ENCODE measurements around the gene ACLY. TPM values are rescaled to one million over a fixed set of nuclear protein-coding genes. Genes with fewer than 3 reads are reported as not detected.
"Not testable (repeated sequence)": the region's sequence is repeated elsewhere in the genome, so short reads cannot be mapped to it uniquely, and the experiment has no call there.

Gene ACLY
- total RNA-seq, 2 experiments from 2014 or later = 186 to 220 TPM

DNA sequence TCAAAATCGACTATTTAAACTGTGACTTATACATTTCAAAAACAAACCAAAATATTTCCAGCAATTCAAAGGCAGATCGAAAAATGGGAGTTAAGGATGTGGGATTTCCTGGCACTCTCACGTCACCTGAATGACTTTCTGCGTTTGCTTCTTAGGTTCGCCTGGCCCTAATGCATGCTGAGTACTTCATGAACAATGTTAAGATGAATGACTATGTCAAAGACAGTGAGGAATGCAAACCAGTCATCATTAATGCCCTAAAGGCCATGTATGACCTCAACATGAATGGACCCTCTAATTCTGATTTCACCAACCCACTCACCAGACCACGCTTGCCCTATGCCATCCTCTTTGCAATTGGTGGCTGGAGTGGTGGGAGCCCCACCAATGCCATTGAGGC, 73.8 kb downstream of the ACLY start:
- Mint-ChIP-seq H3K36me3 (peaks cover 2% of the 10 kb centered on the region), H3K9me3 (ENCODE audit: low read depth) (no peaks in the 10 kb centered on the region), H3K4me1 (no peaks in the 10 kb centered on the region), H3K27me3 (no peaks in the 10 kb centered on the region), H3K4me3 (no peak overlapping the region), H3K27ac (no peak overlapping the region)
- ATAC-seq (no peak), DNase-seq (no peak)
- CTCF ChIA-PET = no interaction called here

DNA sequence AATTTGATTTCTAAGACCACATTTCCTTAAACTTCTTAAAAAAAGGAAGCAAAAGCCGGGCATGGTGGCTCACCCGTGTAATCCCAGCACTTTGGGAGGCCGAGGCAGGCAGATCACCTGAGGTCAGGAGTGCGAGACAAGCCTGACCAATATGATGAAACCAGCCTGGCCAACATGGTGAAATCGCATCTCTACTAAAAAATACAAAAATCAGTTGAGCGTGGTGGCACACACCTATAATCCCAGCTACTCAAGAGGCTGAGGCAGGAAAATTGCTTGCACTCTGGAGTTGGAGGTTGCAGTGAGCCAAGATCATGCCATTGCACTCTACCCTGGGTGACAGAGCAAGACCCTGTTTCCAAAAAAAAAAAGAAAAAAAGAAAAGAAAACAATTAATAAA, 78.0 kb downstream of the ACLY start:
- not testable (repeated sequence) for DNase-seq; H3K27me3 Mint-ChIP-seq; H3K9me3 Mint-ChIP-seq (ENCODE audit: low read depth); H3K27ac Mint-ChIP-seq; ATAC-seq; H3K4me1 Mint-ChIP-seq; H3K4me3 Mint-ChIP-seq; H3K36me3 Mint-ChIP-seq
- CTCF ChIA-PET = interaction anchor here (1.6 kb wide), 1 partner anchor 13 kb away, joined by 3 read pairs; no protein-coding TSS in a partner anchor

- H3K27ac Mint-ChIP-seq; H3K36me3 Mint-ChIP-seq; H3K9me3 Mint-ChIP-seq (ENCODE audit: low read depth); DNase-seq; H3K27me3 Mint-ChIP-seq; H3K4me3 Mint-ChIP-seq; ATAC-seq: not testable (repeated sequence)
- H3K4me1 Mint-ChIP-seq = peaks cover 15% of the 10 kb centered on the region
- CTCF ChIA-PET = interaction anchor here (1.1 kb wide), 1 partner anchor 17 kb away, joined by 3 read pairs; no protein-coding TSS in a partner anchor
Observed at GRCh38 chr17:41839448-41839847, 79.3 kb downstream of the ACLY start.

DNA sequence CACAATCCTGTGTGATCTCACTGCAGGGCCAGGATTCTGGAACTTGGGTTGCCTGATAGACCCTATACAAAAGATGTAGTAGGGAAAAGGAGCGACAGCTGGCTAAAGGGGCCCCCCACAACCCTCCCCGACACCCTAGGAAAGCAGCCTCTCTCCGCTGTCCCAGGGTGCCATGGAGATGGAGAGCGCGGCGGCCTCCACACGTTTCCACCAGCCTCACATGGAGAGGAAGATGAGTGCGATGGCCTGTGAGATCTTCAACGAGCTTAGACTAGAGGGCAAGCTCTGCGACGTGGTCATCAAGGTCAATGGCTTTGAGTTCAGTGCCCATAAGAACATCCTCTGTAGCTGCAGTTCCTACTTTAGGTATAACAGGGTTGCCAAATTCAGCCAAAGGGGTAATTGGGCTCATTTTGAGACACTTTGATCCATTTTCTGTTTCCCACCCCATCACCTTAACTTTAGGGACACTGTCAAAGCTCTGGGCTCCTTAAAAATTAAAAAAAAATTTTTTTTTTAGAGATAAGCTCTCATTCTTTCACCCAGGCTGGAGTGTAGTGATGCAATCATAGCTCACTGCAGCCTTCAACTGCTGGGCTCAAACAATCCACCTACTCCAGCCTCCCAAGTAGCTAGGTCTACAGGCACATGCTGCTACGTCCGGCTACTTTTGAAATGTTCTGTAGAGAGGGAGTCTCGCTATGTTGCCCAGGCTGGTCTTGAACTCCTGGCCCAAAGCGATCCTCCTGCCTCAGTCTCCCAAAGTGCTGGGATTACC, 80.8 kb downstream of the ACLY start, which contains the start of gene KLHL10:
KLHL10 (plus strand) TSS at position 65 of the 778 bp plus-strand sequence; CDS start at position 173, 108 bp downstream.
- CTCF ChIA-PET = interaction anchor here (0.9 to 1.7 kb wide), 4 partner anchors 27 to 189 kb away, joined by 3 to 4 read pairs (median 4); partner anchors contain the start of gene P3H4
- DNase-seq = no peak
- peaks cover 5% of the 10 kb centered on the region for H3K27me3 Mint-ChIP-seq
- no peaks in the 10 kb centered on the region for H3K36me3 Mint-ChIP-seq
- H3K4me3 Mint-ChIP-seq = peak within 1 kb of the TSS; percentile 77
- no peak within 1 kb of the TSS for H3K27ac Mint-ChIP-seq
- no peaks in the 10 kb centered on the region for H3K9me3 Mint-ChIP-seq (ENCODE audit: low read depth)
- peaks cover 15% of the 10 kb centered on the region for H3K4me1 Mint-ChIP-seq
- no peak for ATAC-seq

GRCh38 chr17:41836550-41837196, 82.1 kb downstream of the ACLY start:
- peak overlapping the region; percentile 64 for H3K27ac Mint-ChIP-seq
- H3K4me1 Mint-ChIP-seq = peaks cover 15% of the 10 kb centered on the region
- H3K36me3 Mint-ChIP-seq = peaks cover 5% of the 10 kb centered on the region
- H3K27me3 Mint-ChIP-seq = peaks cover 5% of the 10 kb centered on the region
- no peak for ATAC-seq
- H3K4me3 Mint-ChIP-seq = peak overlapping the region; percentile 77
- H3K9me3 Mint-ChIP-seq (ENCODE audit: low read depth) = no peaks in the 10 kb centered on the region
- CTCF ChIA-PET = interaction anchor here (0.9 kb wide), 1 partner anchor 93 kb away, joined by 3 read pairs; the partner anchor contains the start of gene ODAD4
- no peak for DNase-seq

DNA sequence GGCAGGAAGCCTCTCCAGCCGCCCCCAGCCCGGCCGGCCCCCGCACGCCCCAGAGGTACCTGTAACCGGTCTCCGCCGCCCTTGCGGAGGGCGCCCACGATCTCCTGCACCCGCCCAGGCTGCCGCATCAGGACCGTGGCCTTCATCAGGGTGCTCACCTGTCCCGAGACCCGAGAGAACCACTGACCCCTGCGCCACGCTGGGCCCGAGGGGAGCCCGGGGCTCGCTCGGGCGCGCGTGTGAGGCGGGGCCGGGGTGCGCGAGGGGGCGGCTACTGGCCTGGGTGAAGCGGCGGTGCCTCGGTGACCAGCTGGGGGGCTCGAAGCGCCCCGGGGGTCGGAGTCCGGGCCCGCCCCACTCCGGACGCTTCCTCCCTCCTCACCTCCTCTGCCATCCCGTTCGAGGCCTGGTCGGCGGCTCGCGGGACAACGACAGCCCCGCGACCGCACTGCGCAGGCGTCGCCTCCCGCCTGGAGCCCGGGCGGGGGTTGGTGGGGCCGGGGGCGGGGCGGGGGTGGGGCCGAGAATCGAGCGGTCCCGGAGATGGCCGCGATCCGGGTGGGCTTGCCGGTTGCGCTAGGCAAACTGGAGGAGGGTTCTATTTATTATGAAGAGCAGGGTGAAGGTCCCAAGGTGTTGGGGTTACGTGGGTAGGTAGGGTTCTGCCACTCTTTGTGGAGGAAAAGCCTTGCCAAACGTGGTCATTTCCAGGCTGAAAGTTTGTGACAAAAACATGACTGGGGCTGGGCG, 82.8 kb downstream of the ACLY start, which contains the start of gene NT5C3B:
NT5C3B (minus strand) TSS at position 433 of the 750 bp plus-strand sequence; CDS start at position 394, 39 bp downstream.
- ATAC-seq (peak; percentile 91), DNase-seq (peak; percentile 67)
- peaks cover 15% of the 10 kb centered on the region for H3K4me1 Mint-ChIP-seq
- H3K27ac Mint-ChIP-seq = peak within 1 kb of the TSS; percentile 64
- H3K27me3 Mint-ChIP-seq = peaks cover 5% of the 10 kb centered on the region
- peak within 1 kb of the TSS; percentile 77 for H3K4me3 Mint-ChIP-seq
- H3K9me3 Mint-ChIP-seq (ENCODE audit: low read depth) = no peaks in the 10 kb centered on the region
- peaks cover 9% of the 10 kb centered on the region for H3K36me3 Mint-ChIP-seq
- CTCF ChIA-PET = interaction anchor here (0.9 to 1.5 kb wide), 2 partner anchors 29 to 94 kb away, joined by 3 to 5 read pairs; partner anchors contain the start of genes KLHL11 and ODAD4

DNA sequence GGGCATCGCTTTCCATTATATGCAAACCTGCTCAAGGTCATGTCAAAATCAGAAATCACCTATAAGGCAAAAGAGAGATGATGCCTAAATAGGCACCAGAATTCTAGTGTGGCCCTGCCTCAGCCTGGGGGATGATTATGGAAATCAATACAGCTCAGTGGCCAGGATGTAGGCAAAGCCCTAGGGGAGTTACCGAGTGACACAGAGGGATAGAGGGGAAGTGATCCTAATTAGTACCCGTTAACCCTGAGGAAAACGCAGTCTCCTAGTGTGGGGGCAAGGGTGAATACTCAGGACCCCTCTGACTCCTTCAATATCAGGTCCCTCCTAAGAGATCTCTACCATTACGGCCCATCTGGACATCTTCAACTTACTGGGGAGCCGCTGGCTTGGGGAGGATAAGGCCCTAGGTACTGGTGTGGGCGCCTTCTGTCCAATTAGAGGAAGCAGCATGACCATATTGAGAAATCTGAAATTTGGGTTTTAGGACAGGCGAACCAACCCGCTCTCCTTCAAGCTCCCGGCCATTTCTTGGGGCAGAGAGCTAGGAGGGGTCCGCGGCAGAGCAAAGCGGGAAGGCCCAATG, 83.4 kb downstream of the ACLY start:
- CTCF ChIA-PET = interaction anchor here (0.8 to 1.5 kb wide), 5 partner anchors 23 to 139 kb away, joined by 3 to 5 read pairs (median 4); partner anchors contain the start of genes KLHL11 and P3H4
- peaks cover 15% of the 10 kb centered on the region for H3K4me1 Mint-ChIP-seq
- DNase-seq = no peak
- no peaks in the 10 kb centered on the region for H3K9me3 Mint-ChIP-seq (ENCODE audit: low read depth)
- peaks cover 14% of the 10 kb centered on the region for H3K36me3 Mint-ChIP-seq
- H3K27me3 Mint-ChIP-seq = peaks cover 5% of the 10 kb centered on the region
- H3K4me3 Mint-ChIP-seq = peak overlapping the region; percentile 77
- no peak for ATAC-seq
- H3K27ac Mint-ChIP-seq = no peak overlapping the region

DNA sequence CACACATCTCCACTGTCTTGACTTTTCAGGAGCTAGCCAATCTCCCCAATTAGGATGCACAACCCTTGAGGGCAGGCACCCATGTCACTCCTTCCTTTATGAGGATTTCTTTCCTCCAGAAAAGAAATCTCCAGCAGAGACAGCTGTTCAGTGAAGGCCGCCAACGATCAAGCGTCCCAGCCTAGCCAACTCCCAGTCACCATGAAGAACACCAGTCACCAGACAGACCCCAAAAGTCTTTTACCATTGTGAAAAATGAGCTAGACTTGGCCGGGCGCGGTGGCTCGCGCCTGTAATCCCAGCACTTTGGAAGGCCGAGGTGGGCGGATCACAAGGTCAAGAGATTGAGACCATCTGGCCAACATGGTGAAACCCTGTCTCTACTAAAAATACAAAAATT, 88.8 kb downstream of the ACLY start:
- H3K9me3 Mint-ChIP-seq (ENCODE audit: low read depth) = not testable (repeated sequence)

DNA sequence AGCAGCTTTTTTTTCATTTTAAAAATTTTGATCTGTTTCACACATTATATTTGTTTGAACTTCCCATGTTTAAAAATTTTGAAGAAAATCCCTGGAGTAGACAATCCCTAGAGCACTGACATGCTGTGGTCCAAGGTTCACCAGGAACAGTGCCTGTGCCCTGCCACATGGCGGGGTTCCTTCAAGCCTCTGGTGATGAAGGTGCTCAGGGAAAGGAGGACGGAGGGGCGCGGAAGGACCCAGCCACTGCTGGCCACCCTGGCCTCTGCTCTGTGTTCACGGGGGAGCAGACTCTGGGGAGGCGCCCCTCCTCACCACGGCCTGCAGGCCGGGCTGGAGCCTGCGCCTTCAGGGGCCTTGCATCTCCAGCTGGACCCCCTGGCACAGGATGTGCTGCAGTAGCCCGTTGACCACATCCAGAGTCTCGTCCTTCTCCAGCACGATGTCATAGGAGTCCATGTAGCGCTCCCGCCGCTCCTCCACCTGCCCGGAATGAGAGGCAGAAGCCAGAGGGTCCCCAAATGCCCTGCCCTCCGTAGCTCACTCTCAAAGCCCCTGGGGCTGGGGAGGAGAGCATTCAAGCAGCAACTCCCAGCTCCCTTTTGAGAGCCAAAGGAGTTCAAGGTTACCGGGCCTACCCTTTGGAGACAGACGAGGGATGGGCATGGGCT, 93.4 kb downstream of the ACLY start:
- no peak overlapping the region for H3K27ac Mint-ChIP-seq
- no peak for ATAC-seq
- H3K4me3 Mint-ChIP-seq = no peak overlapping the region
- H3K36me3 Mint-ChIP-seq = peaks cover 2% of the 10 kb centered on the region
- DNase-seq = no peak
- no peaks in the 10 kb centered on the region for H3K27me3 Mint-ChIP-seq
- H3K4me1 Mint-ChIP-seq = no peaks in the 10 kb centered on the region
- CTCF ChIA-PET = interaction anchor here (0.6 kb wide), 1 partner anchor 69 kb away, joined by 3 read pairs; no protein-coding TSS in a partner anchor
- no peaks in the 10 kb centered on the region for H3K9me3 Mint-ChIP-seq (ENCODE audit: low read depth)

More for the DNA sequence above, 88.8 kb downstream of the ACLY start:
- not testable (repeated sequence) for H3K4me3 Mint-ChIP-seq, H3K27ac Mint-ChIP-seq, DNase-seq, H3K4me1 Mint-ChIP-seq, H3K27me3 Mint-ChIP-seq, ATAC-seq
- peaks cover 16% of the 10 kb centered on the region for H3K36me3 Mint-ChIP-seq
- CTCF ChIA-PET = interaction anchor here (0.8 to 0.9 kb wide), 2 partner anchors 19 to 29 kb away, joined by 3 read pairs; partner anchors contain the start of gene P3H4

DNA sequence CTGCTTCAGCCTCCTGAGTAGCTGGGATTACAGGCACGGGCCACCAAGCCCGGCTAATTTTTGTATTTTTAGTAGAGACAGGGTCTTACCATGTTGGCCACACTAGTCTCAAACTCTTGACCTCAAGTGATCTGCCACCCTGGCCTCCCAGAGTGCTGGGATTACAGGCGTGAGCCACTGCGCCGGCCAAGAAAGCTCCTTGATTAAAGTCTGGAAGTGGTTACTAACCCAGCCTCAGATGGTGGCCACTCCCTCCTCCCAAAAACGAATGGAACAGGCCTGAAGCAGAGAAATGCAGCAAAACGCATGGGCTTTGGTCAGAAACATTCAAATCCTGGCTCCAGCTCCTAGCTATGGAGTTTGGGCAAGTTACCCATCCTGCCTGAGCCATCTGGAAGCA, 94.7 kb downstream of the ACLY start:
- ATAC-seq (no peak), DNase-seq (no peak)
- CTCF ChIA-PET = no interaction called here
- H3K36me3 Mint-ChIP-seq = no peaks in the 10 kb centered on the region
- no peak overlapping the region for H3K4me3 Mint-ChIP-seq
- H3K27me3 Mint-ChIP-seq = no peaks in the 10 kb centered on the region
- H3K27ac Mint-ChIP-seq = no peak overlapping the region
- no peaks in the 10 kb centered on the region for H3K9me3 Mint-ChIP-seq (ENCODE audit: low read depth)
- H3K4me1 Mint-ChIP-seq = no peaks in the 10 kb centered on the region

GRCh38 chr17:41823580-41823979, 95.2 kb downstream of the ACLY start:
- H3K4me1 Mint-ChIP-seq = no peaks in the 10 kb centered on the region
- DNase-seq = no peak
- H3K9me3 Mint-ChIP-seq (ENCODE audit: low read depth) = no peaks in the 10 kb centered on the region
- H3K36me3 Mint-ChIP-seq = no peaks in the 10 kb centered on the region
- CTCF ChIA-PET = no interaction called here
- H3K4me3 Mint-ChIP-seq = no peak overlapping the region
- no peak for ATAC-seq
- no peak overlapping the region for H3K27ac Mint-ChIP-seq
- no peaks in the 10 kb centered on the region for H3K27me3 Mint-ChIP-seq

GRCh38 chr17:41823141-41823524, 95.6 kb downstream of the ACLY start:
- ATAC-seq (no peak), DNase-seq (no peak)
- H3K4me1 Mint-ChIP-seq = no peaks in the 10 kb centered on the region
- H3K4me3 Mint-ChIP-seq = no peak overlapping the region
- no peak overlapping the region for H3K27ac Mint-ChIP-seq
- no peaks in the 10 kb centered on the region for H3K36me3 Mint-ChIP-seq
- no peaks in the 10 kb centered on the region for H3K9me3 Mint-ChIP-seq (ENCODE audit: low read depth)
- CTCF ChIA-PET = interaction anchor here (1.1 kb wide), 1 partner anchor 18 kb away, joined by 3 read pairs; no protein-coding TSS in a partner anchor
- H3K27me3 Mint-ChIP-seq = no peaks in the 10 kb centered on the region
